MM.1S (cell line): ENCODE data around the gene FBXW11.

Source experiments
- DNase-seq: peaks from one replicate; pipeline ENCODE4 v3.0.0-alpha.2; 2015
- H2AFZ ChIP-seq: fragments of 300-600 bp; sonication (generic); 2 replicates; pipeline ENCODE4 v1.6.0; 2016; ENCODE audit warnings: antibody characterized with exemption, low read length
- H3F3A ChIP-seq: fragments of 300-600 bp; sonication (generic); 2 replicates; pipeline ENCODE4 v1.6.1; 2016; ENCODE audit warnings: mild to moderate bottlenecking, antibody characterized with exemption, low read length, moderate library complexity, mixed read lengths; ENCODE audit not compliant: insufficient read depth
- H3K27ac ChIP-seq: fragments of 300-600 bp; sonication (generic); 2 replicates; pipeline ENCODE4 v1.5.1; 2016; ENCODE audit warnings: mild to moderate bottlenecking, low read length
- H3K27me3 ChIP-seq: fragments of 300-600 bp; sonication (generic); replicated peaks from 2 replicates; pipeline ENCODE4 v1.6.0; 2016; ENCODE audit warnings: low read length; ENCODE audit not compliant: insufficient read depth
- H3K36me3 ChIP-seq: fragments of 300-600 bp; sonication (generic); replicated peaks from 2 replicates; pipeline ENCODE4 v1.6.1; 2016; ENCODE audit warnings: mild to moderate bottlenecking, low read length, mixed read lengths; ENCODE audit not compliant: insufficient read depth
- H3K4me1 ChIP-seq: fragments of 300-600 bp; sonication (generic); 2 replicates; pipeline ENCODE4 v1.6.1; 2016; ENCODE audit warnings: low read length, mixed read lengths
- H3K4me2 ChIP-seq: fragments of 300-600 bp; sonication (generic); 2 replicates; pipeline ENCODE4 v1.6.0; 2016; ENCODE audit warnings: low read depth, low read length
- H3K4me3 ChIP-seq: fragments of 300-600 bp; sonication (generic); 2 replicates; pipeline ENCODE4 v1.5.1; 2016; ENCODE audit warnings: low read length, mixed read lengths
- H3K79me2 ChIP-seq: fragments of 300-600 bp; sonication (generic); 2 replicates; pipeline ENCODE4 v1.6.1; 2016; ENCODE audit warnings: mixed run types, low read length, mixed read lengths
- H3K9ac ChIP-seq: fragments of 300-600 bp; sonication (generic); 2 replicates; pipeline ENCODE4 v1.6.1; 2016; ENCODE audit warnings: low read length, mixed read lengths
- H3K9me2 ChIP-seq: fragments of 300-600 bp; sonication (generic); replicated peaks from 2 replicates; pipeline ENCODE4 v1.6.1; 2016; ENCODE audit warnings: mild to moderate bottlenecking, low read length, mixed read lengths; ENCODE audit not compliant: insufficient read depth
- H3K9me3 ChIP-seq: fragments of 300-600 bp; sonication (generic); replicated peaks from 2 replicates; pipeline ENCODE4 v1.6.1; 2016; ENCODE audit warnings: mild to moderate bottlenecking, low read length, mixed read lengths; ENCODE audit not compliant: insufficient read depth
- H4K20me1 ChIP-seq: fragments of 300-600 bp; sonication (generic); 2 replicates; pipeline ENCODE4 v1.6.1; 2016; ENCODE audit warnings: mild to moderate bottlenecking, low read length, moderate library complexity, mixed read lengths; ENCODE audit not compliant: insufficient read depth
- EZH2 ChIP-seq: fragments of 300-600 bp; sonication (generic); optimal IDR thresholded peaks from 2 replicates; pipeline ENCODE3; 2017; ENCODE audit warnings: low read depth, mild to moderate bottlenecking, antibody characterized with exemption, low read length, mixed read lengths
- EZH2phosphoT487 ChIP-seq: fragments of 300-600 bp; sonication (generic); IDR thresholded peaks from 2 replicates; pipeline ENCODE4 v1.6.1; 2018; ENCODE audit warnings: antibody characterized with exemption, low read length
- TF ChIP-seq, protein P1 (sequence below): fragments of 300-600 bp; sonication (generic); IDR thresholded peaks from 2 replicates; pipeline ENCODE4 v1.5.1; 2016; ENCODE audit warnings: antibody characterized with exemption, low read length, mixed read lengths

FBXW11 gene

DNA sequence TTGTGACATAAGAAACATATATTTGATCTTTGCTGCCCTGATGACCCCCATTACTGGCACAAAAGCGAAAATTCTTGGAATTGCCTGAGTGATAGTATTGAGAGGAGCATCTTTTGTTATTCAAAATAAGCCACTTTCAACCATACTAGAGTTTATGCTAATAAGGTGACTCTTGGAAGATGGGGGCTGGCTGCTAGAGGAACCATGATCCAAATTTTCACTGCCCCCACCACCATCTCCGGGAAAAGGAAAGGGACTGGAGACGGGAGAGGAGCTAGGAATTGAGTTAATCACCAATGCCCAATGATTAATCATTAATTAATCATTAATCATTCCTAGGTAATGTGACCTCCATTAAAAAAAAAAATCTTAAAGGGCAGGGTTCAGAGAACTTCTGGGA is 25.6 kb downstream of the FBXW11 start:
- TF ChIP-seq, protein P1, sequence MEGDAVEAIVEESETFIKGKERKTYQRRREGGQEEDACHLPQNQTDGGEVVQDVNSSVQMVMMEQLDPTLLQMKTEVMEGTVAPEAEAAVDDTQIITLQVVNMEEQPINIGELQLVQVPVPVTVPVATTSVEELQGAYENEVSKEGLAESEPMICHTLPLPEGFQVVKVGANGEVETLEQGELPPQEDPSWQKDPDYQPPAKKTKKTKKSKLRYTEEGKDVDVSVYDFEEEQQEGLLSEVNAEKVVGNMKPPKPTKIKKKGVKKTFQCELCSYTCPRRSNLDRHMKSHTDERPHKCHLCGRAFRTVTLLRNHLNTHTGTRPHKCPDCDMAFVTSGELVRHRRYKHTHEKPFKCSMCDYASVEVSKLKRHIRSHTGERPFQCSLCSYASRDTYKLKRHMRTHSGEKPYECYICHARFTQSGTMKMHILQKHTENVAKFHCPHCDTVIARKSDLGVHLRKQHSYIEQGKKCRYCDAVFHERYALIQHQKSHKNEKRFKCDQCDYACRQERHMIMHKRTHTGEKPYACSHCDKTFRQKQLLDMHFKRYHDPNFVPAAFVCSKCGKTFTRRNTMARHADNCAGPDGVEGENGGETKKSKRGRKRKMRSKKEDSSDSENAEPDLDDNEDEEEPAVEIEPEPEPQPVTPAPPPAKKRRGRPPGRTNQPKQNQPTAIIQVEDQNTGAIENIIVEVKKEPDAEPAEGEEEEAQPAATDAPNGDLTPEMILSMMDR = no peak
- no peak for DNase-seq

GRCh38 chr5:171979606-171980005 is 26.8 kb downstream of the FBXW11 start:
- H3K4me2 ChIP-seq = no peak overlapping the region
- H3K9me2 ChIP-seq = no peaks in the 10 kb centered on the region
- no peak for TF ChIP-seq EZH2phosphoT487
- no peak for TF ChIP-seq EZH2
- TF ChIP-seq, protein P1 = no peak
- H3K27ac ChIP-seq = no peak overlapping the region
- no peak overlapping the region for H3K9ac ChIP-seq
- H2AFZ ChIP-seq = no peak overlapping the region
- H4K20me1 ChIP-seq = peaks cover 4% of the 10 kb centered on the region; the same call in 1 of the 2 replicates
- H3K36me3 ChIP-seq = no peaks in the 10 kb centered on the region
- H3F3A ChIP-seq = no peaks in the 10 kb centered on the region
- no peaks in the 10 kb centered on the region for H3K9me3 ChIP-seq
- no peak overlapping the region for H3K4me3 ChIP-seq
- no peak for DNase-seq
- H3K27me3 ChIP-seq = no peaks in the 10 kb centered on the region
- peaks cover 96% of the 10 kb centered on the region for H3K79me2 ChIP-seq
- H3K4me1 ChIP-seq = no peaks in the 10 kb centered on the region

More for the DNA sequence above, 25.6 kb downstream of the FBXW11 start:
- no peaks in the 10 kb centered on the region for H3K36me3 ChIP-seq
- H3K79me2 ChIP-seq = peaks cover 96% of the 10 kb centered on the region
- no peaks in the 10 kb centered on the region for H3K27me3 ChIP-seq
- no peaks in the 10 kb centered on the region for H3K4me1 ChIP-seq
- no peak overlapping the region for H3K27ac ChIP-seq
- H3K9me3 ChIP-seq = no peaks in the 10 kb centered on the region
- H3K4me2 ChIP-seq = no peak overlapping the region
- H3K9me2 ChIP-seq = no peaks in the 10 kb centered on the region
- H3K4me3 ChIP-seq = no peak overlapping the region
- H4K20me1 ChIP-seq = peaks cover 4% of the 10 kb centered on the region; the same call in 1 of the 2 replicates
- H3F3A ChIP-seq = no peaks in the 10 kb centered on the region
- H3K9ac ChIP-seq = no peak overlapping the region
- no peak overlapping the region for H2AFZ ChIP-seq

GRCh38 chr5:171978519-171978918 is 27.9 kb downstream of the FBXW11 start:
- Histone ChIP-seq H4K20me1 (peaks cover 4% of the 10 kb centered on the region; the same call in 1 of the 2 replicates), H3K4me1 (no peaks in the 10 kb centered on the region), H3K9me2 (no peaks in the 10 kb centered on the region), H3K4me2 (no peak overlapping the region), H3K4me3 (no peak overlapping the region), H3K27me3 (no peaks in the 10 kb centered on the region), H2AFZ (no peak overlapping the region), H3K36me3 (no peaks in the 10 kb centered on the region), H3K9me3 (no peaks in the 10 kb centered on the region), H3K79me2 (peaks cover 95% of the 10 kb centered on the region), H3F3A (no peaks in the 10 kb centered on the region), H3K9ac (no peak overlapping the region), H3K27ac (no peak overlapping the region)
- TF ChIP-seq, protein P1 = no peak
- TF ChIP-seq EZH2phosphoT487 (no peak), EZH2 (no peak)
- DNase-seq = no peak
